ENCODE measurements around the gene MACO1.
"Not testable (repeated sequence)": the region's sequence is repeated elsewhere in the genome, so short reads cannot be mapped to it uniquely, and the experiment has no call there.

Gene MACO1, protein sequence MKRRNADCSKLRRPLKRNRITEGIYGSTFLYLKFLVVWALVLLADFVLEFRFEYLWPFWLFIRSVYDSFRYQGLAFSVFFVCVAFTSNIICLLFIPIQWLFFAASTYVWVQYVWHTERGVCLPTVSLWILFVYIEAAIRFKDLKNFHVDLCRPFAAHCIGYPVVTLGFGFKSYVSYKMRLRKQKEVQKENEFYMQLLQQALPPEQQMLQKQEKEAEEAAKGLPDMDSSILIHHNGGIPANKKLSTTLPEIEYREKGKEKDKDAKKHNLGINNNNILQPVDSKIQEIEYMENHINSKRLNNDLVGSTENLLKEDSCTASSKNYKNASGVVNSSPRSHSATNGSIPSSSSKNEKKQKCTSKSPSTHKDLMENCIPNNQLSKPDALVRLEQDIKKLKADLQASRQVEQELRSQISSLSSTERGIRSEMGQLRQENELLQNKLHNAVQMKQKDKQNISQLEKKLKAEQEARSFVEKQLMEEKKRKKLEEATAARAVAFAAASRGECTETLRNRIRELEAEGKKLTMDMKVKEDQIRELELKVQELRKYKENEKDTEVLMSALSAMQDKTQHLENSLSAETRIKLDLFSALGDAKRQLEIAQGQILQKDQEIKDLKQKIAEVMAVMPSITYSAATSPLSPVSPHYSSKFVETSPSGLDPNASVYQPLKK
- long read RNA-seq, donor 1, partial matches to known transcripts = 0 of 1 reads
- long read RNA-seq, donor 1, other reads (novel, unspliced or antisense) = 0 of 1 reads
- long read RNA-seq, donor 2, partial matches to known transcripts = 0 of 1 reads
- long read RNA-seq, donor 2, other reads (novel, unspliced or antisense) = 0 of 1 reads
- long read RNA-seq, donor 3, partial matches to known transcripts = 6 of 8 reads
- long read RNA-seq, donor 3, other reads (novel, unspliced or antisense) = 0 of 8 reads
- long read RNA-seq, donor 4, partial matches to known transcripts = 0 of 2 reads
- long read RNA-seq, donor 4, other reads (novel, unspliced or antisense) = 0 of 2 reads
- long read RNA-seq, donor 5, partial matches to known transcripts = 0 of 4 reads
- long read RNA-seq, donor 5, other reads (novel, unspliced or antisense) = 0 of 4 reads
- long read RNA-seq, donor 6, partial matches to known transcripts = 0 of 1 reads
- long read RNA-seq, donor 6, other reads (novel, unspliced or antisense) = 0 of 1 reads
- long read RNA-seq, donor 7, partial matches to known transcripts = 5 of 8 reads
- long read RNA-seq, donor 7, other reads (novel, unspliced or antisense) = 0 of 8 reads
- long read RNA-seq, donor 8, partial matches to known transcripts = 0 of 2 reads
- long read RNA-seq, donor 8, other reads (novel, unspliced or antisense) = 0 of 2 reads

DNA sequence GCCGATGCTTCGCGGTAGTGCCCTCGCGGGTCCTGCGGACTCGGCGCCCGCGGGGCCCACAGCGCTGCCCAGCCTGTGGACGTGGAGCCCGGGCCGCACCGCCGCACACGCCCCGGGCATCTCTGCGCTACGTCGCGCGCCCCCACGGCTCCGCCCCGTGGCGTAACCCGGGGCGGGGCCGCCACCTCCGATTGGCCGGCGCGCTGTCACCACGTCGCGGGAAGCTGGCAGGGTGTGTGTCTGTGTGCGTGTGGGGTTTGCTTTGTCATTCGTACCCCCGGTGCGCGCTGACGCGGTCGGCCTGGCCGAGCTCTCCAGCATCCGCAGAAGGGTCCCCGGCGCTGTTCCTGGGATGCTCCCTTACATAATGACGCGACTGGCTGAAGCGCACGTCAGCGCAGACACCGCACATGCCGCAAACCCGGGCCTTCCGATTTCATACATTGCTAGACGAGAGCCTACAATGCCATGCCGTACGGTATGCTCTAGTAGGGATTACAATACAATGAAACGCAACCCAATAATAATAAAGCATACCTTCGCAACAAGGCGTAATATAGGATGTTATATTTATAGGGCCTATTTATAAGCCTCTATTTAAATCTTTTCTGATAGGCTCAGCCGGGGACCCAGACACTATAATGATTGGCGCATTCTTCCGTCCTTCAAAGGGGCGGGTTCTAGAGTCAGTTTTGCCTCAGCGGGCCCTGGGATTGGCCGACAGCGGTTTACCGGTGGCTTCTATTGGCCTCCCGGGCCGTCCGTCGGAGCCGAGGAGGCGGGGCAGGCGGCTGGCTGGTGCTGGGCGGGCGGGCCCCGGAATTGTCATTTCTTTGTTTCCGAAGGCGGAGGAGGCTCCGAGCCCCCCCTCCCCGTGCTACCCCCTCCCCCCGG is at the start of gene MACO1:
Gene MACO1, plus strand, starts transcription at position 825 of the 894 bp plus-strand sequence. CDS start 202 bp downstream, outside the sequence.
- DNase-seq = peak; percentile 99

DNA sequence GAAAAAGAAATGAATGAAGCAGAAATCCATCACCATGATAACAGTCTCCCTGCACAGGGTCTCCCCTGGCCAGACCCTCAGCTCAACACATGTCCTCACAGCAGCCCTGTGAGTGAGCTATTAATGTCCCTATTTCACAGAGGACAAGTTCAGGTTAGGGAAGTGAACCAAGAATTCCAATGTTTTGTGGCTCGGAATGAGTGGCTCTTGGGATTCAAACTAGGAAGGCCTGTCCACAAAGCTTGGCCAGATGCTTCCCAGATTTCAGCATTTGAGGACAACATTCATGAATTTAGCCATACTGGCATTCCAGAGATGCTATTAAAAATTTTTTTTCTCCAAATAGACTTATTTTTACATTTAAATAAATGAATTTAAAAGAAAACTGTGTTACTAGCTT is 48.2 kb upstream of the MACO1 start:
- DNase-seq = not testable (repeated sequence)

DNA sequence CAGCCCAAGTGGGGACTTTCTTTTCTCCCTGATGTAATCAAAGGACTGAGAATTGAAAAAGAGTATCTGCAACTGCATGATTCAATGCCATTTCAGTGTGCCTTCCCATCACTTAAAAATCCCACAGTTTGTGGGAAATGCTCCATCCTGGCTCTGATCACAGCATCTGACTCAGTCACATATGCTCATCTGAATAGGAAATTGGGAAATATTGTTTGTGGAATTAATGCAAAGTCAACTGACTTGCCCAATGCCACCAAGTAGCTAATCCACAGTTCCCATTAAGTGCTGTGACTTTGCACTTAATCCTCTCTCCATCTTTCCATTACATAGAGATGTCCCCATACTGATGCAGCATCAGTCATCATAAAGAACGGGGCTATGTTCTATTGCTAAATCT is 47.6 kb upstream of the MACO1 start:
- not testable (repeated sequence) for DNase-seq

DNA sequence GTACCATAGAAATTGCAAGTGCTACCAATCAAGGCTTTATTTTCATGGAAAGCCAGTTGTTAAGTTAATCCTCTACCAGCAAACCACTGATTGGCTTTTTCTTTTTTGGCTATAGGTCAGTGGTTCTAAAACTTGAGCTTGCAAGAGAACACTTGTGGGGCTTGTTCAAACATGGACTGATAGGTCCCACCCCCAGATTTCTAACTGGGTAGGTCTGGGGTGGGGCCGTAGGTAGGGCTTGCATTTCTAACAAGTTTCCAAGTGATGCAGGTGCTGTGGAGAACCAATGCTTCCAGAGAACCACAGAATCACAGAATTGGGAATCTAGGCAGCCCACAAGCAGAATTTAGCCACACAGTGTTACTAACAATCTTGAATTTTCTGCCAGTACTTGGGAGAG is 46.8 kb upstream of the MACO1 start:
- DNase-seq = not testable (repeated sequence)

DNA sequence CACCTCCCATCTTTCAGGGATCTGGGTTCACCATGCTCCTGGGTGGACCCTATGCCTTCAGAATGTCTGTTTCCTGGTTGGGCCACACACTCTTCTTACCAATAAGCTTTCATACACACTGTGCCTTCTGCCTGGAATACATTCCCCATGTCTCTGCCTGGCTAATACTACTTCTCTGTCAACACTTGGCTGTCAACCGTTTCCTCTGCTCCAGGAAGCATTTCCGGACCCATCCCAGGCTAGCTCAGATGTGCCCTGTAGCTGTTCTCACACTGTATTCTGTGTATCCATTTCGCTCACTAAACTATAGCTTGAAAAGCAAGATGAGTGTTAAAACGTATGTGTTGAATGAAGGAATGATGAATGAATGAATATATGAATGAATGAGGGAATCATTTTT is 43.6 kb upstream of the MACO1 start:
- not testable (repeated sequence) for DNase-seq

DNA sequence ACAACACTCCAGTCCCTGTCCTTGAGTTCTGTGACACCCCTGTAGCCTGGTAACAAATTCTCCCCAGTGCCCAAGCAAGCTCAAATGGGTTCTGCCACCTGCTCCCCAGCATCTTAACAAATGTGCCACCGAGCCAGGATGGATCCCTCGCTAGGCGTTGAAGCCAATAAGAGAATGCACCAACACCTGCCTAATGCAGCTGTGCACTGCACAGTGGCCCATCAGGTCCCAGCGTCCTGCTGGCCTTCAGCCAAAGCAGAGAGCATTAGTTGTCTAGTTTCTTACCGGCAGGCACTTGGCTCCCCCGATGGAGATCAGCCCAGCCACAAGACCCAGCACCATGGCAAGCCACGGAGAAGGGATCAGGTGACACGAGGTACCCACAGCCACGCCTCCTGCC is 42.0 kb upstream of the MACO1 start:
- DNase-seq = not testable (repeated sequence)

DNA sequence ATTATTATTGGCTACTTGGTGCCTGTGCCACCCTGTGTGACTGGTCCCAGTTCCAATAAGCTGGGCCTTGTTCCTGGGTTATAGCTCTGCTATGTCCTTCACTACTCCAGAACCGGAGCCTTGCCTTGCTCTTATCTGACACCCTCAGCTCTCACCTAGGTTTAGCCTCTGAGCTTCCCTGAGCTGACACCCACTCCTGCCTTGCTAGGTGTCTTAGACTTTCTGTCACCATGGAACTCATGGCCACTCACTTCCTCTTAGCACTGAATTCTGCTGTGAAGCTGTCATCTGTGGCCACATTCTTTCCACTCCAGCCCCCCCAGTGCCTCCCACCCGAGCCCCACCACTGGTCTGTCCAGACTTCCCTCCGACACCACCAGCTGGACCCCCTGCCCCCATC is 41.0 kb upstream of the MACO1 start:
- DNase-seq = not testable (repeated sequence)

DNA sequence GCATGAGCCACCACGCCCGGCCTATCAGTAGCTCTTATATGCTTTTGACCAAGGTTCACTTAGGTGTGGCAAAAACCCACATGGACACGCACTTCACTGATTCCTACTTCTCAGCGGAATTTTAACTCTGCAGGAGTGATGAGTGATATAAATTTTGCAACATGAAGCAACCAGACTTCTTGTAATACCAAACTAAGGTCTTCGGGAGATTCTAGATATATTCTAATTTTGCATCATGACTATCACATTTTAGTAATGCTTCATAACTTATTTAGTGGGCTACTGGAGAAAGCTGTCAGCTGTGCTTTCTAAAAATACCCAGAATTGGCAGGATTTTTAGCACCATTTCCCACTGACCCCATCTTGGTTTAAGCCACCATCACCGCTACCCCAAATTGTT is 37.9 kb upstream of the MACO1 start:
- no peak for DNase-seq

DNA sequence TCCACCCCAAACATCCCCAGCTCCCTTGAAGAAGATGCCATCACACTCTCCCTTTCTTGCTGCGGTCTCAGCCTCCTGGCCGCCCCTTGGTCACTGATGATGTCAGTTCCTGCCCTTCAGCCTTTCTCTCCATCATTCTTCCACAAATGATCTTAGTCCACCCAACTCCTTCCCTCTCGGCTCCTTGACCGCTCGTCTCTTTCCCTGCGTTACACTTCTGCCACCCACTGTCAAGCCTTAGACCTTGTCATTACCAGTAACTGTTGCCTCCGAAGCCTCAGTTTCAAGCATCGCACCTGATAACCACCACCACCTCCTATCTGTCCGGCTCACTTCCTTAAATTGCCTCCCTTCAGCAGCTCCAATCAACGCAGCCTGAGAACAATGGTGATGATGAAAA is 33.1 kb upstream of the MACO1 start:
- not testable (repeated sequence) for DNase-seq

DNA sequence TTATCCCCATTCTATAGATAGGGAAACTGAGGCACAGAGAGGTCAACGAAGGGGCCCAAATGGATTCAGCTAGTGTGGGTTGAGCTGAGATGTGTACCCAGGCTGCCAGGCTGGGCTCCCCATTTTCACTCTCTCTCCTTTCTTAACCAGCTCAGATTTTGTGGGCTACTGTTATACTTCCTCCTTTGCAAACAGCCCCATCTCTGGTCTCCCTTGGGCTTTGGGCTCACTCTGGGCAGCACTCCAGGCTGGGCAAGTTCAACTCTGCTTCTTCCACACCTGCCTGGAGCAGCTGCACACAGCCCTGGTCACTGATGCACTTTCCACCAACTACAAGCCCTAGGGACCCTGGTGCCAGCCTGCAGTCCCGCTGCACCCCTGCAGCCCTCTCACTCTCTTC is 32.6 kb upstream of the MACO1 start:
- DNase-seq = not testable (repeated sequence)

DNA sequence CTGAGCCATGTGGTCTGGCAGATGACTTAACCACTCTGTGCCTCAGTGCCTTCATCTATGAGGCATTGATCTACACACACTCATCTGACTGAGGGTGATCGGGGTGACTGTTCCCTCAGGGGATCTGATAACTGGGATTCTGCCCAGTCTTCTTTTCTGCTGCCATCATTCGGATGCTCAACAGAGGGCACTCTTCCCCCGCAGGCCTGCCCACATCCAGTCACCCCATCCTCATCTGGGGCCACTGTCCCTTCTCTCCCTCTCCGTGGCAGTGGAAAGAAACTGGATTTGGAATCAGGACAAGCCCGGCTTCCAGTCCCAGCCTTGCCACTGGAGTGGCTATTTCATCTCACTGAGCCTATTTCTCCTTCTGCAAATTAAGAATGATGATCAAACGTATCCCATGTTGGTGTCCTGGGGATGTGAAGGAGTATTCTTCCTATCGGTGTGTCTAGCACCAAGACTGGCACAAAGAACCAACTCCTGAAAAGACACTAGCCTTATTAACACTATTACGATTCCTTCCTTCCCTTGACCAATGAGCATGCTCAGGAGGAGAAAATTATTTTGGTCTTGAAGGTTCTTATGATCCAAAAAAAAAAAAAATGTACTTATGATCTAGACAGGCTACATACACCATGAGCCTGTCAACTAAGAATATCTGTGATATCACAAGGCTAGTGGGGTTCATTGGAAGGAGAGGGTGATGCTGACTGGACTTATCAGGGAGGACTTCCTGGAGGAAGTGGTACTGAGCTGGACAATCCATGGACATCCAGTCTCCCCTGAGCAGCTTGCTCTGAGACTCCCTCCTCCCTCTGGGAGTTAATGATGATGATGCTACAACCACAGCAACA is 27.5 kb upstream of the MACO1 start:
- DNase-seq = not testable (repeated sequence)

DNA sequence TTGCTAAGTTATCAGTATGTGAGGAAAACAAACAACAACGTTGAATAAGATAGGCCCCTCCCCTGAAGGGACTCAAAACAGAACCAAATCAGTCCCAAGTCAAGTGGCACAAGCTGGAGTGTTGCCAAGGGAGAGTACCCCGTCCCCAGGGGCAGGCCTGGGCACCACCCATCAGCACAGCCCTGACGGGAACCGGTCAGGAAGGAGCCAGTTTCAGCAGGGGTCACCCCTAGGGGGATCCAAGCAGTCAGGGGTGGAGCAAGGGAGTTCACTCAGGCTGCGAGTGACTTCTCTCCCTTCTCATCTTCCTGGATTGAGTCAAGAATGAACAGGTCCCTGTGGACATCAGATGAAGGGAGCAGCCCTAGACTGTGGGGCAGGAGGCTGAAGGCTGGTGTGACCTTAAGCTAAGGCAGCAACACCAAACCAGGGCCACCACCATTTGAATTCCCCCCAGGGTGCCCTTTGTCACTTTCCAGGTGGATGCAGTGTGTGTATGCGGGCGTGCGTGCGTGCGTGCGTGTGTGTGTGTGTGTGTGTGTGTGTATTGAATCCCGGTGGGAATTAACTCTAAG is 24.9 kb upstream of the MACO1 start:
- not testable (repeated sequence) for DNase-seq

DNA sequence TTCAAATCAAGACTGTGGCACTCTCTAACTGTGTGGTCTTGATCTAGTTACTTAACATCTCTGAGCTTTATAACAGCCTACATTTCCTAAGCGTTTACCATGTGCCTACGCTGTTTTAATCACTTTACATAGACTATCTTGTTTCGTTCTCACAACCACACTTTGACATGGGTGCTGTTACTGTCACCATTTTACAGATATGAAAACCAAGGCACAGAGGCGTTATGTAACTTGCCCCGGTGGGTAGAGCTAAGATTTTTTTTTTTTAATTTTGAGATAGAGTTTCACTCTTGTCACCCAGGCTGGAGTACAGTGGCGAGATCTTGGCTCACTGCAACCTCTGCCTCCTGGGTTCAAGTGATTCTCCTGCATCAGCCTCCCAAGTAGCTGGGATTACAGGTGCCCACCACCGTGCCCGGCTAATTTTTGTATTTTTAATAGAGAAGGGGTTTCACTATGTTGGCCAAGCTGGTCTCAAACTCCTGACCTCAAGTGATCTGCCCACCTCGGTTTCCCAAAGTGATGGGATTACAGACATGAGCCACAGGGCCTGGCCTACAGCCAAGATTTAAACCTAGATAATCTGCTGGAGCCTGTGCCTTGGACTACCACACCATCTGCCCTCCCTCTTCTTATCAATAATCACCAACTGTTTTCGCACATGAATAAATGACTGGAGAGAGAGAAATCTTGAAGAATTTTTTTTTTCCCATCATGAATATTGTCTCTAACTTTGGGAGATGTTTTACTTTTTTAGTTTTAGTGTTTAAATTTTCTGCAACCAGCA is 20.9 kb upstream of the MACO1 start:
- DNase-seq = not testable (repeated sequence)

DNA sequence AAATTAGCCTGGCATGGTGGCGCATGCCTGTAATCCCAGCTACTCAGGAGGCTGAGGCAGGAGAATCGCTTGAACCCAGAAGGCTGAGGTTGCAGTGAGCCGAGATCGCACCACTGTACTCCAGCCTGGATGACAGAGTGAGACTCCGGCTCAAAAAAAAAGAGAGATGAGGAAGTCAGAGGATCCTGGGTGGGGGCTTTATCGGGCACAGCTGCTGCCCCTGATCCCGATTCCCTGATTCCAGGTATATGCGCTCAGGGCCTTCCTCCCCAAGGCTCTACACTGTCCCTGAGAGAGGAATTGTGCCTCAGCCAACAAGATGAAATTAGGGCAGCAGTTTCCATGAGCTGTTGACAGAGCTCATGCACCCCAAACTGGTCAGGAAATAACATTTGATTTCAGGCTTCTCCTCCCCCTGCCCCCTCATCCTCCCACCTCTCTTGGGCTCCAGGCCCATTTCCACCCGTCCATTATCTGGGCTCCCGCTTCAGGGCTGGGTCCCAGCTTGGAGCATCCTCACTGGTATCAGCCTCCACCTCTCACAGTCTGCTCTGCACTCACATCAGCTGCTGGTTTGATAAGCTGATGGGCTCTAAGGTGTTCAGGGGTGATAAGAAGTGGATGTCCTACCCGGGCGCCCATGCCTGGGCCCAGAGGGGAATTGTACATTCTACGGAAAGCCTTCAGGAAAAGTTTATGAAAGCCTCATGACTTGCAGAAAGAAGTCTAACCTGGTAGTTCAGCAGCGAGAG is 17.6 kb upstream of the MACO1 start:
- not testable (repeated sequence) for DNase-seq

DNA sequence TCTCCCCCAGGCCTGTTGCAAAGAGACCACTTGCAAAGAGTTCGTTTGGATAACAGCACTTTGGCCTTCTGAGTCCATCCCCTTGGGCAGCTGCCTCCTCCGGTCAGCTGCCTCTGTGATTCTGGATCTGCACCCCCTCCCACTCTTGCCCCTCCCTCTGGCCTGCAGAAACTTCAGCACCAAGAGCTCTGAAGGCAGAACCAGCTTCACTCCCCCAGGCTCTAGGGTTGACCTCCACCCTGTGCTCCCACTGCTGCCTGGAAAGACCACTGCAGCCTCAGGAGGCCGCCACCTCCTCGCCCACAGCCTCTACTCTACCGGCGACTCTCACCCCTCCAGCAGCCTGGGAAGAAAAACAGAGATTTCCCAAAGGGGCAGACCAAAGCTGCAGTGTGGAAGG is 16.5 kb upstream of the MACO1 start:
- DNase-seq = not testable (repeated sequence)

DNA sequence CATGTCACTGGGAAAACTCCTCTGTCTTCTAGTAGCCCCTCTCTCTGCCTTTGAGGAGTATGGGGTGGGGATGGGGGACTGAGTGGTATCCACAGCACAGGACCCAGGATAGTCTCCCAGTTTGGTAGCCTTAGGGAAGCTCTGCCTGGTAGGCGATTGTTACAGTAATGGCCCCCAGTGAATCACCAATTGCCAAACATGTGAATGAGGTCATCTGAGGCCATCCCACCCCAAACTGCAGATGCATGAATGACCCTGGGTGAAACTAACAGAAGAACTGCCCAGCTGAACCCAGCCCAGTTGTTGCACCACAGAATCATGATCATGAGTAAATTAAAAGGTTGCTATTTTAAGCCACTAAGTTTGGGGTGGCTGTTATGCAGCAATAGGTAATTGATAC is 16.1 kb upstream of the MACO1 start:
- not testable (repeated sequence) for DNase-seq

DNA sequence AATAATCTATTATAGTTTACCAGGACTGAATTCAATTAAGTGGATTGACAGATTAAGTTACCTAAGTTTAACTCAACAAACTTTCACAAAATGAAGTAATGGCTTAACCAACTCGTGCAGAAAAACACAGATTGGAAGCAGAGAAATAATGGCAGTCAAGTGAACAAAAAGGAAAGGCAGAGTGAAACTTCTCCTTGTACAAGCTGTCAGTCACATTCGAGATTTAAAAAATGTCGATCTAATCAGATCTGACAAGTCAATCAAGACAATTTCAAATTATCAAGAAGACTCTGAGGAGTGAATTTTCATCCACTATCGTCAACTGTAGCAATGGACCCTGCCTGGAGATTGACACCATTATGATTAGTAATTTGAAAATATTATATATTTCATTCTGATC is 13.4 kb upstream of the MACO1 start:
- not testable (repeated sequence) for DNase-seq

DNA sequence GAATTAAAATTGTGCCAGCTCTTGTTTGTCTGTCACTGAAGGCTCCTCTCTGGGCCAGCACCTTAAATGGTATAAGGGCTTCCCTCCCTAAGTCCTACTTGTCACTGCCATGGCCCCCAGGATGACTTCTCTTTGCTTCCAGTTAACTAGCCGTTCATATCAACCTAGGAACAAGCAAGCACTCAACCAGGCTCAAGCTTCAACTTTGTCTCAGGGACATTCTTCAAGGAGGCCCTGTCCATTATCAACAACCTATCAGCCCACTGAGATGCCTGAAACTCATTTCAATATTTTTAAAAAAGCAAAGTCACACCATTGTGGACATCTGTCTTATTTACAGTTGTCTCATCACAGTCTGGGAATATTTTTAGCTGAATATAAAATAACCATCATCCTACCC is 11.4 kb upstream of the MACO1 start:
- not testable (repeated sequence) for DNase-seq

Measured in right kidney (tissue), 9 donors.